GM18505 (cell line): ENCODE results near the gene TGM6.

Experiments used
- ATAC-seq: cut with Tn5 transposase; IDR thresholded peaks from one replicate; pipeline ENCODE4 v1.9.1; 2021; ENCODE audit not compliant: unreplicated experiment
- POLR2A ChIP-seq: IDR thresholded peaks from 4 replicates; pipeline ENCODE4 v1.6.1; 2011; ENCODE audit warnings: borderline replicate concordance; ENCODE audit not compliant: insufficient read depth, insufficient read length; ENCODE audit errors: extremely low read depth

The TGM6 gene

GRCh38 chr20:2417213-2417541, 36.5 kb downstream of the TGM6 start:
- no peak for TF ChIP-seq POLR2A
- no peak for ATAC-seq

DNA sequence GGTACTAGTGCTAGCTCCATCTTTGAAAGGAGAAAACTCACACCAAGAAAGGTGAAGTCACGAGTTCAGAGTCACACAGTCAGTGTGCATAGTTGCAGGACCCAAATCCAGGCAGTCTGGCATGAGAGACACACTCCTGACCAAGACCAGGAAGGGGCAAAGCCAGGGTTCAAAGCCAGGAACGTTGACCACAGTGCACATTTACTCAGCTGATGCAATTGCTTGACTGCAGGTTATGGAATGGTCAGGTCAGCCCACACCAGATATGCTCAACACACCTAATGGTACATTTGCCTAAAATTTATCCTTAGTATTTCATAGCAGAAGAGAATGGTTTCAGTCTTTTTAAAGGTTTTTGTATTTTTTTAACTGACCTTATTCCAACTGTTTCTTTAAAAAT, 37.7 kb downstream of the TGM6 start:
- no peak for TF ChIP-seq POLR2A

GRCh38 chr20:2420510-2420909, 39.8 kb downstream of the TGM6 start:
- no peak for ATAC-seq

More for the DNA sequence above, 37.7 kb downstream of the TGM6 start:
- ATAC-seq: no peak

DNA sequence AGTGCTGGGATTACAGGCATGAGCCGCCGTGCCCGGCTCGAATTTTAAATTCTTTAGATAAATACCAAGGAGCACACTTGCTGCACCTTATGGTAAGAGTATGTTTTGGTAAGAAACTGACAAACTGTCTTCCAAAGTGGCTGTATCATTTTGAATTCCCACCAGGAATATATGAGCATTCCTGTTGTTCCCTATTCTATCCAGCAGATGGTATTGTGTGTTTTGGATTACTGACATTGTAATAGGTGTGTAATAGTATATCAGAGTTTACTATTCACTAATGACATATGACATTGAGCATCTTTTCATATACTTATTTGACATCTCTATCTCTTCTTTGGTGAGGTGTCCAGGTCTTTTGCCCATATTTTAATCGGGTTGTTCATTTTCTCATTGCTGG, 40.5 kb downstream of the TGM6 start:
- ATAC-seq: no peak
- TF ChIP-seq POLR2A: no peak

More at GRCh38 chr20:2420510-2420909, 39.8 kb downstream of the TGM6 start:
- no peak for TF ChIP-seq POLR2A

DNA sequence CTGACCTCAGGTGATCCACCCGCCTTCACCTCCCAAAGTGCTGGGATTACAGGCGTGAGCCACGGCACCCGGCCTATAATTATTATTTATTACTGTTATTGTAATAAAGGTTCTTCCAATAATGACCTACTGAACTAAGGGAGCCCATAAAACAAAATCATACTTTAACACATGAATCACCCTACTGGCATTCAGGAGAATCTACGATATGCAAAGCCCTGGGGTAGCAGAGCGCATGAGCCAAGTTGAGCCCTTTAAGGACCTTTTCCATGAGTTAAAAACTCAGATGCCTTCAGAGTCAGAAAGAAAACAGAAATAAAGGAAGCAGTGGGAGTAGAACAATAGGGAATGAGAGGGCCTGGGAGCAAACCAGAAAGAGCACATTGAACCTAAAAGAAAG, 48.4 kb downstream of the TGM6 start:
- no peak for ATAC-seq
- no peak for TF ChIP-seq POLR2A

- TF ChIP-seq POLR2A: no peak
Measured at GRCh38 chr20:2430538-2430937, 49.8 kb downstream of the TGM6 start.

DNA sequence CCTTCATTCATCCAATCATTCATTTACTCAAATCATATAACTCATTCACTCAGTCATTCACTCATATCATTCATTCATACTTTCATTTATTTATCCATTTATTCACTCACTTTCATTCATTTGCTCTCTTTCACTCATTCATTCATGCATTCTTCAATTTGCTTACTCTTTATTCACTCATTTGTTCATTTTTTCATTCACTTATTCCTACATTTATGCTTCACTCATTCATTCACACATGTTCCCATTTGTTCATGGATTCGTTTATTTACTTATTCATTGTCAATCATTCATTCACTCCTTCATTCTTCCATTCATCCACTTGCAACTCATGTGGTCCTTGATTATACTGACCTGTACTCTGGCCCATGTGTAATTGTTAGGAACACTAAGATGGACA, 50.5 kb downstream of the TGM6 start:
- ATAC-seq: no peak
- TF ChIP-seq POLR2A: no peak

More at GRCh38 chr20:2430538-2430937, 49.8 kb downstream of the TGM6 start:
- ATAC-seq: no peak

- no peak for ATAC-seq
- no peak for TF ChIP-seq POLR2A
Measured at GRCh38 chr20:2446845-2447244, 66.1 kb downstream of the TGM6 start.

DNA sequence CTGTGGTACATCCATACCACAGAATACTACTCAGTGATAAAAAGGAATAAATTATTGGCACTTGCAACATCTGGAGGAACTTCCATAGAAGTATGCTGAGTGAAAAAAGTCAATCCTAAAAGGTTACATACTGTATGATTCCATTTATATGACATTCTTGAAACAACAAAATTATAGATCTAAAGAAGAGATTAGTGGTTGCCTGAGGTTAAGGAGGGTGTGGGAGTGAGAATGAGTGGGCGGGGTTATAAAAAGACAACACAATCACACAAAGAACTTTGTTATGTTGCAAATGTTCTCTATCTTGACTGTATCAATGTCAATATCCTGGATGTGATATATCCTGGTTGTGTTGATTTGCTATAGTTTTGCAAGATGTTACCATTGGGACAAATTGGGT, 68.7 kb downstream of the TGM6 start:
- TF ChIP-seq POLR2A: no peak
- ATAC-seq: no peak

DNA sequence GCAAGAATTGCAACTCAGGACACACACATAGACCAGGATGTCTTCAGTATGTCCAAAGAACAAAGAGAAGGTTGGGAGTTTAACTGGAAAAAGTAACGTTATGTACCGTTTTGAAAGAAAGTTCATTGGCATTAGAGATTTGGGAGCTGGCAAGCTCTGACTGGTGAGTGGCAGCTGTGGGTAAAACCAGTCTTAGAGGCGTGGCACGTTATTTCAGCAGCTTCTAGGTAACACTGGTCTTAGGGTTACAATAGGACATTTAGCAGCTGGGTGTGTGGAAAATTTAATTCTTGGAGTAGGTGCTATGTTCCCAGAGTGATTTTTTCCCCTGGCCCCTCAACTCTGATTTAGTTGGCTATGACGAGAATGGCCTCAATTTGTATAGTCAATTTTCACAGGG, 70.7 kb downstream of the TGM6 start:
- no peak for TF ChIP-seq POLR2A
- no peak for ATAC-seq

GRCh38 chr20:2451939-2452732, 71.4 kb downstream of the TGM6 start:
- no peak for ATAC-seq
- no peak for TF ChIP-seq POLR2A

DNA sequence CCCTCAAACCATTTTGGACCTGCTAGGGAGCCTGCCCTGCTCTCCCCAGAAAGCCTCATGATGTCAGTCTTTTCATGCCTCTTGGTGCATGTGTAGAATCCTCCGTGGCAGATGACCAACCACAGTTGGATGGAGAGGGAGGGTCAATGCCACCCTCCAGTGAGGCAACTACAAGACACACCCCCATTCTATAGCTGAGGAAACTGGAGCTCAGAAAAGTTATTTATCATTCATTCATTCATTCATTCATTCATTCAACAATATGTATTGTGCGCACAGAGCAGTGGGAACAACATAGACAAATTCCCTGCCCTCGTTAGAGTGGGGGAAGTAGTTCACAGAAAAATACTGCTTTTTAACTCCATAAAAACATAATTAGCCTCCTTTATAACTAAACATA, 73.1 kb downstream of the TGM6 start:
- no peak for TF ChIP-seq POLR2A
- ATAC-seq: no peak

- no peak for ATAC-seq
- no peak for TF ChIP-seq POLR2A
Measured at GRCh38 chr20:2455771-2456497, 75.2 kb downstream of the TGM6 start.

DNA sequence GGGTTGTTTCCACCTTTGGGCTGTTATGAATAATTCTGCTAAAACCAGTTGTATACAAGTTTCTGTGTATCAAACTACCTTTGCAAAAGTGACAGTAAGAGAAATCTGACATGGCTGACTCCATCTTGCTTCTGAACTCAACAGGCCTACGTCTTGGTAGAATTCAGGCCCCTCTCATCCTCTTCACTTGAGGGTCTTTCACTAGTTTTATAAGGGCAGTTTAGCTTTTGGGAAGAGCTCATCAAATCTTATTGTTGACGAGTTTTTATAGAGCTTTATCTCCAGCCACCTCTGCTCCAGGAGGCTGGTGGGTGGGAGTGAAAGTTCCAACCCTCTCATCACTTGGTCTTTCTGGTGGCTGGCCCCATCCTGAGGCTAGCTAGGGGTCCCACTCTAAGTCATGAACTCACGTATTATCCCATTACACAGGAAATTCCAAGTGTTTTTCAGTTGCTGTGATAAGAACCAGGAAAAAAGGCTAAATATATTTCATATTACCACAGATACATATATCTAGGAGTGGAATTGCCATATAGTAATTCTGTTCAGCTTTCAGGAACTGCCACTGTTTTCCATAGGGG, 78.3 kb downstream of the TGM6 start:
- TF ChIP-seq POLR2A: no peak
- ATAC-seq: no peak
